VCaP (cell line): ENCODE results near the gene ZIC2.

Experiments used
- H3K27ac ChIP-seq: fragments of 450-650 bp; 2 replicates; pipeline ENCODE4 v1.5.1; 2017
- CTCF ChIP-seq: fragments of 450-650 bp; conservative IDR thresholded peaks from 2 replicates; pipeline ENCODE4 v1.5.1; 2017; ENCODE audit warnings: mild to moderate bottlenecking, moderate library complexity

ZIC2 gene

GRCh38 chr13:99991828-99992775 lies 10.5 kb downstream of the ZIC2 start:
- TF ChIP-seq CTCF = no peak
- no peak overlapping the region for H3K27ac ChIP-seq

- no peak overlapping the region for H3K27ac ChIP-seq
- TF ChIP-seq CTCF = no peak
Observed at GRCh38 chr13:99992949-99993351, 11.4 kb downstream of the ZIC2 start.

GRCh38 chr13:99993660-99994637 lies 12.4 kb downstream of the ZIC2 start:
- H3K27ac ChIP-seq = no peak overlapping the region
- TF ChIP-seq CTCF = no peak

- H3K27ac ChIP-seq = no peak overlapping the region
- no peak for TF ChIP-seq CTCF
Observed at GRCh38 chr13:99994638-99995020, 13.0 kb downstream of the ZIC2 start.

- no peak for TF ChIP-seq CTCF
Observed at GRCh38 chr13:99995104-99995588, 13.6 kb downstream of the ZIC2 start.

GRCh38 chr13:99995589-99996380 lies 14.2 kb downstream of the ZIC2 start:
- no peak for TF ChIP-seq CTCF
- no peak overlapping the region for H3K27ac ChIP-seq

More at GRCh38 chr13:99995104-99995588, 13.6 kb downstream of the ZIC2 start:
- H3K27ac ChIP-seq = no peak overlapping the region
